ENCODE measurements around the gene SELP.

DNA sequence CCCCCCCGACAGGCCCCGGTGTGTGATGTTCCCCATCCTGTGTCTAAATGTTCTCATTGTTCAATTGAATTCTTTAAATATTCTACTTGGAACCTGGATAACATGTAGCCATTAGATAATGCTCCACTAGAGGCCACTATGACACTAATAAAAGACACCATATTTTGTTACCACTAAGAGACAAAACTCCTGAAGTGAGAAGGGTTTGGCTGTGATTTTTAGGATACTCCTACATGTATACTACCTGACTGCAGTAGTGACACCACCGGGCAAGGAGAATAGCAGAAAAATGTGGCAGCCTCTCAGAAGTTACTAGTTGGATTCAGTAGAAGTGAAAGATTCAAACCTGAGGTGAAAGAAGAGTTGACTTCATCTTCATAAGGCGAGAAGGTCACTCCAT is 79.6 kb downstream of the SELP start:
- TF ChIP-seq, protein P1, sequence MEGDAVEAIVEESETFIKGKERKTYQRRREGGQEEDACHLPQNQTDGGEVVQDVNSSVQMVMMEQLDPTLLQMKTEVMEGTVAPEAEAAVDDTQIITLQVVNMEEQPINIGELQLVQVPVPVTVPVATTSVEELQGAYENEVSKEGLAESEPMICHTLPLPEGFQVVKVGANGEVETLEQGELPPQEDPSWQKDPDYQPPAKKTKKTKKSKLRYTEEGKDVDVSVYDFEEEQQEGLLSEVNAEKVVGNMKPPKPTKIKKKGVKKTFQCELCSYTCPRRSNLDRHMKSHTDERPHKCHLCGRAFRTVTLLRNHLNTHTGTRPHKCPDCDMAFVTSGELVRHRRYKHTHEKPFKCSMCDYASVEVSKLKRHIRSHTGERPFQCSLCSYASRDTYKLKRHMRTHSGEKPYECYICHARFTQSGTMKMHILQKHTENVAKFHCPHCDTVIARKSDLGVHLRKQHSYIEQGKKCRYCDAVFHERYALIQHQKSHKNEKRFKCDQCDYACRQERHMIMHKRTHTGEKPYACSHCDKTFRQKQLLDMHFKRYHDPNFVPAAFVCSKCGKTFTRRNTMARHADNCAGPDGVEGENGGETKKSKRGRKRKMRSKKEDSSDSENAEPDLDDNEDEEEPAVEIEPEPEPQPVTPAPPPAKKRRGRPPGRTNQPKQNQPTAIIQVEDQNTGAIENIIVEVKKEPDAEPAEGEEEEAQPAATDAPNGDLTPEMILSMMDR (IDR thresholded peaks at IDR 0.05): peak; percentile 16 to 40 (median 34)
- TF ChIP-seq POLR2A (IDR thresholded peaks at IDR 0.05): no peak

Measured in gastroesophageal sphincter (tissue), 3 donors.